ENCODE data around the gene FGD2. TPM values are rescaled to one million over a fixed set of nuclear protein-coding genes. Genes with fewer than 3 reads are reported as not detected.

FGD2 gene
- total and polyA plus RNA-seq, 9 of the 15 experiments (the other 6 are each of a cell fraction or from before 2014, with no cell fraction given): 0.09 TPM; not detected in 8

- intact Hi-C loops (cut with micrococcal nuclease): loop anchor here (1.0 to 2.0 kb wide), 3 partner anchors 51 to 159 kb away; no protein-coding TSS in a partner anchor
- ChIA-PET CTCF (ENCODE audit: low intra/inter-chr PET ratio) (interaction anchor here (0.7 to 4.6 kb wide), 5 partner anchors 9 to 158 kb away, joined by 3 to 83 read pairs (median 4); partner anchors contain the start of gene PIM1), POLR2A (interaction anchor here (0.6 to 4.7 kb wide), 10 partner anchors 9 to 158 kb away, joined by 3 to 36 read pairs (median 4); partner anchors contain the start of gene PIM1)
- FAIRE-seq: peak; percentile 67
- peak overlapping the region; percentile 80 for H3K4me2 ChIP-seq (ENCODE audit: insufficient read depth, low read length)
- H3K27ac ChIP-seq (ENCODE audit: extremely low read depth, low read depth, low read length): peak overlapping the region; percentile 95
- H3K79me2 ChIP-seq (ENCODE audit: control insufficient read depth, insufficient read depth, low read length): peaks cover 33% of the 10 kb centered on the region; the same call in 2 of the 3 replicates
- H3K4me1 ChIP-seq (replicated peaks in 1 of 2; ENCODE audit: control insufficient read depth in 2 of 2, insufficient read depth in 2 of 2, low read length in 2 of 2): peaks cover 52 to 77% of the 10 kb centered on the region in 2 experiments
- no peaks in the 10 kb centered on the region for H4K20me1 ChIP-seq (replicated peaks; ENCODE audit: control insufficient read depth, insufficient read depth, low read length)
- H3K9me1 ChIP-seq (ENCODE audit: control insufficient read depth, insufficient read depth, low read length): no peaks in the 10 kb centered on the region
- in situ Hi-C loops (cut with MboI): loop anchor here (5.0 to 10.0 kb wide), 2 partner anchors 121 to 153 kb away; partner anchors contain the start of gene PIM1
- ATAC-seq: peak; percentile 75
- H3K9me3 ChIP-seq (replicated peaks; ENCODE audit: control insufficient read depth, insufficient read depth, low read depth, low read length): no peaks in the 10 kb centered on the region
- H2AFZ ChIP-seq (ENCODE audit: low read depth, low read length): peak overlapping the region; percentile 69
- peak overlapping the region; percentile 82 for H3K9ac ChIP-seq (ENCODE audit: insufficient read depth in 1 of 2, low read depth in 2 of 2, low read length in 2 of 2)
- H3K4me3 ChIP-seq: no peak overlapping the region
- DNase-seq (ENCODE audit: extremely low read depth in 1 of 4, low spot score in 3 of 4): peak; percentile 86 to 94 (median 87)
- 26% methylated on average over 21 of the region's 25 CpGs for WGBS (ENCODE audit: insufficient coverage, low coverage, missing lambda C conversion rate)
- no peaks in the 10 kb centered on the region for H3K27me3 ChIP-seq (ENCODE audit: control insufficient read depth in 2 of 2, insufficient read depth in 2 of 2, low read length in 2 of 2)
- H3K36me3 ChIP-seq (ENCODE audit: control insufficient read depth, insufficient read depth, low read length): no peaks in the 10 kb centered on the region
- BruUV-seq (replicated peaks): no TSS peak
- no peak for TF ChIP-seq E2F3 (CRISPR knock-in tag; IDR thresholded peaks at IDR 0.05)
- no peak; the same call in 1 of the 2 replicates for TF ChIP-seq ELF2 (CRISPR knock-in tag; IDR thresholded peaks at IDR 0.05)
- TF ChIP-seq CCNT2 (IDR thresholded peaks at IDR 0.05; ENCODE audit: borderline replicate concordance, extremely low read depth, insufficient read length, low read depth, low read length): peak; percentile 15
- no peak for TF ChIP-seq TAF9B (IDR thresholded peaks at IDR 0.05; ENCODE audit: partially characterized antibody)
- no peak for TF ChIP-seq ERF (CRISPR knock-in tag; IDR thresholded peaks at IDR 0.05)
- TF ChIP-seq ARNT (IDR thresholded peaks at IDR 0.05): peak in 1 of 2 experiments; percentile 37; a peak in 1 of 4 replicates
- TF ChIP-seq SOX6 (IDR thresholded peaks at IDR 0.05): peak; percentile 56; the same call in 1 of the 2 replicates
- no peak for TF ChIP-seq ZKSCAN3 (CRISPR knock-in tag; IDR thresholded peaks at IDR 0.05)
- TF ChIP-seq PBX2 (CRISPR knock-in tag; IDR thresholded peaks at IDR 0.05; ENCODE audit: low read depth): no peak
- TF ChIP-seq PBX2 (tag; conservative IDR thresholded peaks at IDR 0.05; ENCODE audit: low read depth): 0 out of 2 replicates have a peak, but pooled peaks have one; percentile 12
- no peak for TF ChIP-seq MEF2A (IDR thresholded peaks at IDR 0.05; ENCODE audit: control insufficient read depth, low read depth, low read length)
- no peak for TF ChIP-seq ZNF347 (CRISPR knock-in tag; IDR thresholded peaks at IDR 0.05; ENCODE audit: low read depth)
- no peak for TF ChIP-seq ZNF507 (tag; conservative IDR thresholded peaks at IDR 0.05)
- TF ChIP-seq ZNF583 (CRISPR knock-in tag; IDR thresholded peaks at IDR 0.05): peak; percentile 75
- TF ChIP-seq ZNF274 (IDR thresholded peaks at IDR 0.05; ENCODE audit: borderline replicate concordance, low read depth, low read length): no peak
- peak; percentile 81 for TF ChIP-seq ZNF311 (CRISPR knock-in tag; IDR thresholded peaks at IDR 0.05)
- TF ChIP-seq MEF2D (tag; conservative IDR thresholded peaks at IDR 0.05; ENCODE audit: low read depth): peak; percentile 19; the same call in 1 of the 2 replicates
- peak; percentile 60 for TF ChIP-seq MECOM (CRISPR knock-in tag; IDR thresholded peaks at IDR 0.05)
- TF ChIP-seq NFXL1 (CRISPR knock-in tag; IDR thresholded peaks at IDR 0.05): no peak
Observed at GRCh38 chr6:37051138-37052026, 45.9 kb downstream of the FGD2 start.
